ELR (cell line): ENCODE results near the gene SPTLC1.
"Not testable (repeated sequence)": the region's sequence is repeated elsewhere in the genome, so short reads cannot be mapped to it uniquely, and the experiment has no call there.

Experiments used
- DNase-seq: peaks from one replicate; pipeline ENCODE4 v3.0.0-alpha.2; 2015; ENCODE audit warnings: low read depth

Gene SPTLC1

DNA sequence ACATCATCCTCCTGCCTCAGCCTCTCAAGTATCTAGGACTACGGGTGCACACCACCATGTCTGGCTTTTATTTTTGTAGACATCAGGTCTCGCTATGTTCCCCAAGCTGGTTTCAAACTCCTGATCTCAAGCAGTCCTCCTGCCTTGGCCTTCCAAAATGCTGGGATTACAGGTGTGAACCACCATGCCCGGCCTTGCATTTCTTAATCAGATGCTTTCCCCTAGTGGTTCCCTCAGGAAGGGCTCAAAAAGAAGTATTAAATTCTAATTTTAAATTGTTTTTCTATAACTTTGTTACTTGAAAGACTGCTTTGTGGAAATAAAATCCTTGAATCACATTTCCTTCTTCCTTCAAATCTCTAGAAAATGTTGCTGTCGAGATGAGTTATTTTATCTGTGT is 85.7 kb downstream of the SPTLC1 start:
- peak; percentile 22 for DNase-seq

DNA sequence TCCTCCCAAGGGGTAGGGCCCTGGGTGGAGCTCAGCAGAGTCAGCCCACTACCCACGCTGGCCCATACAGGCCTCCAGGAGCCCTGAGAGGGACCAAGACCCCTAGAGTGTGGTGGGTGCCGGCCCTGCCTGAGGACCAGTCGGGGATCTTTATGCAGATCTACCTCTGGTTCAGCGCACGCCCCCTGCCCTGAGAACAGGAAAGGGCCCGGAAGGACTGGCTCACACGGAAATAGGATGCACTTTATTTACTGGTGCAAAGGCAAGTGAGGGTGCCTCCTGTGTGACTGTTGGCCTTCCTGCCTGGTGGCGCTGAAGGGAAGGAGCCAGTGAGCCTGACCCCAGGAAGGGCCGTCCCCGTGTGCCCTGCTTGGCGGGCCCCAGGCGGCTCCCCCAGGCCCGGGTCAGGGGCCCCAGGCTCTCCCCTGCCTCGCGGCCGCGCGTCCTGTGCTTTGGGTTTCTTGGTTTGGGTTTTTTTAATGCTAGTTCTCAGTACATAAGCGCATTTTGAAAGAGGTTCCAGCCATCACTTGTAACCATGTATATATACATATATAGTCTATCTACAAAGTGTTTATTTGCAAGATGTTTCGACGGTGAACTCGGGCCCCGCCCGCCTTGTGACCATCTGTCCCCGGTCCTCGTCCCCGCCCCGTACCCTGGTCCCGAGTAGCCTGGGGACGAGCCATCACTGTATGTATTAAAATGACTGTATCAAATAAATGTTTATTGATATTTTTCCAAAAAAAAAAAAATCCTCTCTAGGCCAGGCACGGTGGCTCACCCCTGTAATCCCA is 88.8 kb downstream of the SPTLC1 start:
- no peak for DNase-seq

DNA sequence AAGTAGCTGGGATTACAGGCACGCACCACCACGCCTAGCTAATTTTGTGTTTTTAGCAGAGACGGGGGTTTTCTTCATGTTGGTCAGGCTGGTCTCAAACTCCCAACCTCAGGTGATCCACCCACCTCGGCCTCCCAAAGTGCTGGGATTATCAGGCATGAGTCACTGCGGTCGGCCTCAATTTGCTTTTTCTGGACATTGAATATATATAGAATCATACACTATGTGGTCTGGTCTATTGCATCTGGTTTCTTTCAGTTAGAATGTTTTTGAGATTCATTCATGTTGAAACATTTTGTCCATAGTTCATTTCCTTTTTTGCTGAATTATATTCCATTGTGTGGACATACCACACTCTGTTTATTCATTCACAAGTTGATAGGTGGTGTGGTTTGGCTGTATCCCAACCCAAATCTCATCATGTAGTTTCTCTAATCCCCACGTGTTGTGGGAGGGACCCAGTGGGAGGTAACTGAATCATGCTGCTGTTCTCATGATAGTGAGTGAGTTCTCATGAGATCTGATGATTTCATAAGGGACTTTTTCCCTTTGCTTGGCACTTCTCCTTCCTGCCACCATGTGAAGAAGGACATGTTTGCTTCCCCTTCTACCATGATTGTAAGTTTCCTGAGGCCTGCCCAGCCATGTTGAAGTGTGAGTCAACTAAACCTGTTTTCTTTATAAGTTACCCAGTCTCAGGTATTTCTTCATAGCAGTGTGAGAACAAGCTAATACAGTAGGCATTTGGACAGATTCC is 93.2 kb downstream of the SPTLC1 start:
- peak; percentile 57 for DNase-seq

DNA sequence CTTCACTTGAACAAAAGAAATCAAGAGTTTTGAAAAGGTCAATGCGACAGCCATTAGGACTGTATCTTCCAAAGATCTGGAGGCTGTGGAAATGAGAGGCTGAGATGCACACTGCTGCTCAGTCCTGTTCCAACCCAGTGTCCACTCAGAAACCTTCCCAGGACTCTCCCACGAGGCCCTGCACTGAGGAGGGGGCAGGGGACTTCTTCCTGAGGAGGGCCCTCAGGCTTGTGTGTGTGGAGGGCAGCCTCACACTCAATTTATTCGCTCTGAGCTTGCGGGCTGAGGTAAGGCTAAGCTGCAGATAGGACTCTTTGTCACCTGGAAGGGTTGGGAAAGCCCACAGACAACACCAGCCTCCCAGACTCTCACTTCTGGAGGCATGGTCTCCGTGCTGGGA is 95.6 kb downstream of the SPTLC1 start:
- no peak for DNase-seq

DNA sequence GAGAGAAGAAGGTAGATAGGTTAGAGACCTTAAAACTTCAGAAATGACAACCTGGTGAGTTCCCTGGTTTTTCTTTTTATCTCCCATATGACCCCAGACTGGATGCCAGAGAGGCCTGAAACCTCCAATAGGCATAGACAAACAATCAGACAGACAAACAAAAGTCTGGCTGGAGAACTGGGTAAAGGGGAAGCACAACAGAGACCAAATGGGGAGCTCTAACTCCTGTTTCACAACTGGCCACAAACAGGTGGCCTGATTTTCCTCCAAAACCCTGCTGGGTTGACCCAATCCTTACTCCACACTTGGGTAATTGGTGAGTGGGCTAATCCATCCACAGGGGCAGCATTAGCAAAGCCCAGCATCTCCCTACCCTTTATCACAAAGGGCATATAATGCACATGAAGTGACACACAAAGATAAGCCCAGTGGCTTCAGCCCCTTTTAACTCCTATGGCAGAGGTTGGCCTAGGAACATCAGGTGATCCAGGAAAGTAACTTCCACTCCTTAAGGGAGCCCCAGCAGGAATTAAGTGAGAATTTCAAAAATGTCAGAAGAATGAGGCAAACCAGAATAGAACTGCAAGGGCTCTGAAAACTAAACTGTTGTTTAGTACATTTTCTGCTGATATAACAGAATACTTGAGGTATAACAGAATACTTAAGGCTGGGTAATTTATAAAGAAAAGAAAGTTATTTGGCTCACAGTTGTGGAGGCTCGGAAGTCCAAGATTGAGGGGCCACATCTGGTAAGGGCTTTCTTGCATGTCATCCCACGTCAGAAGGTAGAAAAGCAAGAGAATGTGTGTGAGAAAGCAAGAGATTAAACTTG is 104.3 kb downstream of the SPTLC1 start:
- DNase-seq = no peak

GRCh38 chr9:92010253-92010652 is 105.0 kb downstream of the SPTLC1 start:
- not testable (repeated sequence) for DNase-seq

GRCh38 chr9:92008041-92008440 is 107.2 kb downstream of the SPTLC1 start:
- DNase-seq = no peak

DNA sequence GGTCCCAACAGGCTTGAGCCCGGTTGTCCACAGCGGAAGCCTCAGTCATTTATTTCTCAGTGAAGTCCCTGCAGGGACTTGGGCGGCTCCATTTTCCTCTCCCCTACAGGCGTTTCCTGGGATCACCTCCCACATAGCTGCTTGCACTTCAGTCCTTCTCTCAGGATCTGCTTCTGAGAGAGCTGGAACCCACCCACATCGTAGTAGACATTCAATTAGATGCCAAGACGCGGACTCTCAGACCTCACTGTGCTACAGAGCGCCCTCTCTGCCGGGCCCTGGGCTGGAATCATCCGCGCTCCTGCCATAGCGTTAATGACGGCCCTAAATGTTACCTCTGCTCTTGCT is 111.2 kb downstream of the SPTLC1 start:
- DNase-seq = no peak

- no peak for DNase-seq
These were observed 111.7 kb downstream of the SPTLC1 start for GRCh38 chr9:92003308-92004044.

DNA sequence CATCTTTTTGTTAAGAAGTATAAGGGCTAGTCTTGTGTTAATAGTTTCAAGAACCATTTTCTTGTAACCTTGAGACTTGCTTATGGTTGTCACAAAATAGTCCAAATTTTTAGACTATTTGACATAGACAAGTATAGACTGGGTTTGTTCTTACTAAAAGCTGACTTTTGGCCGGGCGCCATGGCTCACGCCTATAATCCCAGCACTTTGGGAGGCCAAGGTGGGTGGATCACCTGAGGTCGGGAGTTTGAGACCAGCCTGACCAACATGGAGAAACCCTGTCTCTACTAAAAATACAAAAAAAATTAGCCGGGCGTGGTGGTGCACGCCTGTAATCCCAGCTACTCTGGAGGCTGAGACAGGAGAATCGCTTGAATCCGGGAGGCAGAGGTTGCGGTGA is 113.3 kb downstream of the SPTLC1 start:
- not testable (repeated sequence) for DNase-seq

DNA sequence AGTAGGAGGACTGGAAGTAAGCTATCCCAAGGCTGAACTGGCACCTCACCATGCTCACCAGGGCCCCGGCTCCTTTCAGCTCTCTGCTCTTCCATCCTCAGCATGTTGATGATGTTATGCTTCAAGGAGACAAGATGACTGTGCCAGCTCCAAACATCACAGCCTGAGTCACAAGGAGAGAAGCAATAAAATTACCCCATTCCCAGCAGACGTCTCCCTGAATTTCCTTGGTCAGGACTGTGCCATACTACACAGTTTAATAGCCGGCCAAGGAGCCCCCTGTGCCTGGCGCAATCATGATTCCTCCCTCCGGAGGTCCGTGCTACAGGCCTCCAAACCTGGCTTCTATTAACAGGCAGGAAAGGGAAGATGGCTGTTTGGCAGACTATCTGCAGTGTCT is 114.0 kb downstream of the SPTLC1 start:
- DNase-seq = peak; percentile 46

DNA sequence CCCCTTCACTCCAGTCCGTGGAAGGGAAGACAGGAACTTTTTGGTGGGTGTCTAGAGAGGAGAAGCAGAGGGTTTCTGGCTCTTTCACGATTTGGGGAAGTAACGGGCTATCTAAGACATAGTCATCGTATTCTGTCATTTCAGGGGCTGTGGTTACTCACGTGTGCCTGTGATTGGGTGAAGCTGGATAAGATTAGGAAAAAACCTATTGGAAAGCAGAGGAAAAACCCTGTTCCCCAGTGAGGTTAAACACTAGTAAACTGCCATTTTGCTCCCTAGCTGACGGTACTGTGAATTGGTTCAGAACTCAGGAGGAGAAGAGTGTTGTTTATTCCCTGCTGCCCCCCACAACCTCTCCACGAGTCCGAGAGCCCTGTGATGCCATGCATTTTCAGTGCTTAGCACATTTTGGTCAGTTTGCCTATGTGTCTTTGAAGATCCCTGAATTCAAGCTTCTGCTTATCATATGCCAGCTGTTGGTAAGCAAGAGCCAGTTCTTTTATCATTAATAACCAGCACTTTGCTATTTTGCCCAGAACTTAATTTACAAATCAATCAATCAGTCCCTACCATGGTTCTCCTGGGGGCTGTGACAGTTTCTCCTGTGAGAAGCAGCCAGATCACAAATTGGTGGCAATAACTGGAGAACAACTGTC is 120.1 kb downstream of the SPTLC1 start:
- no peak for DNase-seq

DNA sequence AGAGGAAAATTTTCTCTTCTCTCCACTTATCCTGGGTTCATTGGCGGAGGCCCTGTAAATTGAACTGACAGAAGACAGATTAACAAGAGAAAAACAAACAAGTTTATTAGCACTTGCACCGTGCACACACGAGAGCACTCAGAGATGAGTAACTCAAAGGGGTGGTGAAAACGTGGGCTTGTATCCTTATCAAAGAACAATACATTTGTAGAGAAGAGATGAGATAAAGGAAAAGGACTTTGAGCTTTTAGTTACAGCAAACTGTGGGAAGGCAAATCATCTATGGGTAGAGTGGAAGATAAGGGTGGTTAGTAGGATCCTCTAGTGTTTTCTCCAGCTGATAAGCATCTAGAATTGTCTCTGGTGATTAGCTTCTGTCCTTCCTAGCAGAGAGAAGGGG is 120.8 kb downstream of the SPTLC1 start:
- no peak for DNase-seq

DNA sequence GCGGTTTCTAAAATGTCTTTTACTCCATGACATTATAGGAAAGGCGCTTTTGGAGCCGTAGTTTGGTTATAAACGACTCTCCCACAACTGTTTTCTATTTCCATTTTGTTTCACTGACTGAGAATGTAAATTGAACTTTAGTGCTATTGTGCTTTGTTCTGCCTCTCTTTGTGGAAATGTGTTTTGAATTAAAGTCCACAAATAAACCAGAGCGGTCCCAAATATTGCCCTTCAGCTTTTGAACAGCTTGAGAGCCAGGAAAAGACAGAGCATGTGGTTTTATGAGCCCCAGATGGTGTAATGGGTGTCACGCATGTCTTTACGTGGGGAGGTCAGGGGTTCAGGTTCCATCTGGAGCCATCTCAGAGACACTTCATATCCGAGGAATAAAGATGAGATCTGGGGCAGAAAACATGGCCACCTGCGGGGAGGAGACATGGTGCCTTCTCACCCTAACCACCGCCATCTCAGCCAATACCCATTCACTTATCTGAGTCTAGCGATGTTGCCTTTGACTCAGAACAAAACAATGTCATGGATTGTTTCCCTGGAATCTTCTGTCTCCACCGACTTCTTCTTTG is 122.7 kb downstream of the SPTLC1 start:
- peak; percentile 46 for DNase-seq

DNA sequence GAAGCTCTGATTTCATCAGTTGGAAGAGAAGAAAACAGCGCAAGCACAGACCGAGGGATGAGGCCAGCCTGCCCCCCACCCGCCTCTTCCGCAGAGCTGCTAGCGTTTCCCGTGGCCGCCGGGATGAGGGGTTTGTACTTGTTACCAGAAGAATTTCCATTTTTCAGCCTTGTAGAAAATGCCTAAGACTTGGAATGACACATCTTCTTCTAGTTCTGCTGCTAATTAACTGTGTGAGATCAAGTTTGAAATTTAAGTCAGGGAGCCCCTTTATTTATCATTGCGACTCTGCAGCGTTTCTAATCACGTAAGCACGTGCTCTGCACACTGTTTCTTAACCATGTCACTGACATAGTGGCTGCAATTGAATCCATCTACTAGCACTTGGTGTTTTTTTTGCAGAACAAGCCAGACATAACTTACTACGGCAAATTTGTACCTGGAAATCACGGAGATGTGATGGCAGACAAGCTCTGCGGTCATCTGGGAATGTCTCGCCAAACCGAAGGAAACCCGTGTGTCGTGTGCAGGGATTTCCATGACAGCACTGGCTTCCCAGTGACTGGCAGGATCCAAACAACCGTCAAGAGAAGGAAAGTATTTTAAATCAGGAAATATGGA is 123.4 kb downstream of the SPTLC1 start:
- DNase-seq = peak; percentile 9

DNA sequence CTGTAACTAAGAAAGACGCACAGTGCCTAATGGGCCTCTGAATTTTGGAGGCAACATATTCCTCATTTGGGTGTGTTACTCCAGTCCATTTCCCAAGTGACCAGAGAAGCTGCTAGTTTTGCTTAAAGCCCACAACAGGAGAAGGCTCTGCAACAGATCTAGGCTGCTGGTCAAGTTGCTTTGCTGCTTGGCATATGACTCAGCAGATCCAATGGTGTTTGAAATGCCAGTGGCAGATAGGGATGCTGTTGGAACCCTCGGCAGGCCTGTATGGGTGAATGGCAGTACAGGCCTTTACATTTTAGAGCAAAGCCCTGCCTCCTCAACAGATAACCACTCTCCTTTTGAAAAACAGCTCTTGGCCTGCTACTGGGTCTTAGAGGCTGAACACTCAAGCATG is 129.0 kb downstream of the SPTLC1 start:
- no peak for DNase-seq

- no peak for DNase-seq
These were observed 129.5 kb downstream of the SPTLC1 start for GRCh38 chr9:91985692-91986091.
